GM18868 (cell line): ENCODE data around the gene MLH3.
A peak's percentile ranks its signal among the peaks of the same experiment; 100 is the strongest.
"Not testable (repeated sequence)": the region's sequence is repeated elsewhere in the genome, so short reads cannot be mapped to it uniquely, and the experiment has no call there.

Experiments
- ATAC-seq: cut with Tn5 transposase; IDR thresholded peaks from one replicate; pipeline ENCODE4 v1.9.1; 2021; ENCODE audit warnings: mild to moderate bottlenecking, moderate library complexity; ENCODE audit not compliant: unreplicated experiment

The MLH3 gene

DNA sequence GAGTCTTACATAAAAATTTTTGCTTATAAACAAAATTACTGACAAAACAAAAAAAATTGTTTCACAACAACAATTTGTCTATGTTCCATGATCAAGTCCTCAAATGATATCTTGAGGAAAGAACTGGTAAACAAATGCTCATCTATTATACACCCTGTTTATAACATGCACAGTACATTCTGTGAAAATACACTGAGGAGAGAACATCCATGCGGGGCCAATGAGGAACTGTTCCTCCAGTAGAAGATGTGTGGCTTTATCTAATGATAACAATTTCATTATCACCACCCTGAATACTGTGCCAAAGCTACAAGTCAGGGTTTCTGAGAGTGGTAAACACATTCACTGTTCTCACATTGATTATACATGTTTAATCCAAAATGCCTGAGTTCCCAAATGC is 10.8 kb downstream of the MLH3 start:
- ATAC-seq = no peak

DNA sequence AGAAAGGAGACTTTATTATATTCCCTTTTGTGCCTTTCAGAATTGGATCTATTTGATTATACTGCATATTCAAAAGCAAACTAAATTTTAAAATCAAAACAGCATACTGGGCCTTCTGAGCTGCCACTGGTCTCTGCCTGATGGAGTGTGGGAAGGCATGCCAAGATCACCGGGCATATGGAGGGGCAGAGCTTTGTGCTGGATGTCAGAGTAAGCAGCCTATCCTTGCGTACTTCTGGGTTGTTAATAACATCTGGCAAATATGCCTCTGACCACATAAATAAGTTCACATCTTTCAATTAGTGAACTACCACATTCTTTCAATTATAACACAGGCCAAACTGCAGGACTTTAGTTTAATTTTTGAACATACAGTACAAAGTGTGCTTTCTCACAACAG is 18.3 kb downstream of the MLH3 start:
- no peak for ATAC-seq

- no peak for ATAC-seq
Observed at GRCh38 chr14:75030147-75030546, 21.1 kb downstream of the MLH3 start.

GRCh38 chr14:75025876-75026275 is 25.4 kb downstream of the MLH3 start:
- ATAC-seq = no peak

DNA sequence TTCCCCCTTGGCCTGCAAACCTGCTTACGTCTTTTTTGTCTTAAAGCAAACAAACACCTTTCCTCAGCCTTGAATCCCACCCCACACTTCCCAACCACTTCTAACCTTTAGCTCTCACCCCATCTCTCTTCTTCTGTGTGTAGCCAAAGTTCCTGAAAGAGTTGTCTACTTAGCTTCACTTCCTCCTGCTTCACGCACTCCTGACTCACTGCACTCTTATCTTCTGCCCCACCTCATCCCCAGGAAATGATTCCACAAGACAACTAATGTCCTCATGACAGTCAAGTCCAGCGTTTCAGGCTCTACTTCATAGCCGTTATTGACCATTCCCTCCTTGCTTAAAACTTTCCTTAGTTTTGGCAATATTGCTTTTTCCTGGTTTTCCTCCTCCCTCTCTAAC is 26.2 kb downstream of the MLH3 start:
- no peak for ATAC-seq

GRCh38 chr14:75023108-75023507 is 28.2 kb downstream of the MLH3 start:
- ATAC-seq = no peak

DNA sequence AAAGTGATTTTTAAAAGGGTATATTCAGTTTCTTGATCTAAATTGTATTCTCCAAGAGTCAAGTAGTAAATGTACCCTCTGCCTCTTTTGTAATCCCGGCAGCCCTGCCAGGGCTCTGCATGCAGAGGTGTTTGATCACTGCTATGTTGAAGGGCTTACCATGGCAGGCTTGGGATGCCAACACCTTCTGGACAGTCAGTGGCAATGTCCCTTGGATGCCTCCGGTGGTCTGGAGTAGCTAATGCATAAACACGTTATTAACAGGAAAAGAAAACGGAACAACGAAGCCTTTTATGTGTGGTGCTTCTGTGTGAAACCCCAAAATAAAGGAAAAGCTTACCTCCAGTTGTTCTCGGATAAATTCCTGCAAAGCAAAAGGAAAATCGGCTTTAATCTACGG is 28.6 kb downstream of the MLH3 start:
- no peak for ATAC-seq

DNA sequence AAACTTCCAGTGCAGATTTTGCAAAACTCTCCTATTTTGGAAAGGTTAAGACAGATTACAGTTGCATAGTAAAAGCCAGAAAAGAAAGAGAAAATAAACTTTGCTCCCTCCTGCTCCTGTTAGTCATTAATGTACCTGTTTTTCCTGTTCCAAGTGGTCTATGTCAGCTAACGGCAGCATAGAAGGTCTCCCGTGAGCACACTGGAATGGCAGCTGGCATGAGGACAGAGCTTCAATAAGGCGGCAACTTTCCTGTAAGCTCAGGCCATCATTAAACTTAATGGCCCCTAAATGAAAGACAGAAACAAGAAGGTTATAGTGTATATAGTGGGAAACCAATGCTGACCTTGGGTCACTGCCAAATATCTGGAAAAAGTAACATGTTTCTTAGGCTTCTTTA is 32.6 kb downstream of the MLH3 start:
- no peak for ATAC-seq

- no peak for ATAC-seq
Observed at GRCh38 chr14:75016815-75017214, 34.5 kb downstream of the MLH3 start.

DNA sequence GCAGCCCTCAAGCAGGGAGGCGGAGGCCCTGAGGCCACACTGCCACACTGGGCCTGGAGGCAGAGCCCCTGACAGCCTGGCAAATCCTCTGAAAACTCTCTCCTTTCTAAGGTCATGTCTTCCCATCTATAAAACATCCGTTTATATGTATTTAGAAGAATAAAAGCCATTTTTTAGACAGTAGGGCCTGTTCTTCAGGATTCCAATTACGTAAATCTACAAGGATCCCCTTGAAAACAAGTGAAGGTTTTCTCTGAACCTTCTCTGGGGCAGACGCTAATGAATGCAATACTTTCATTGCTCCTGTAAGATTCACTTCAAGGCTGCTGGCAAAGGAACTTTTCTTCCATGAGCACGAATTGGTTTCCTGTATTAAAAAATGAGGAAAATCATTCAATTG is 35.8 kb downstream of the MLH3 start:
- ATAC-seq = no peak

DNA sequence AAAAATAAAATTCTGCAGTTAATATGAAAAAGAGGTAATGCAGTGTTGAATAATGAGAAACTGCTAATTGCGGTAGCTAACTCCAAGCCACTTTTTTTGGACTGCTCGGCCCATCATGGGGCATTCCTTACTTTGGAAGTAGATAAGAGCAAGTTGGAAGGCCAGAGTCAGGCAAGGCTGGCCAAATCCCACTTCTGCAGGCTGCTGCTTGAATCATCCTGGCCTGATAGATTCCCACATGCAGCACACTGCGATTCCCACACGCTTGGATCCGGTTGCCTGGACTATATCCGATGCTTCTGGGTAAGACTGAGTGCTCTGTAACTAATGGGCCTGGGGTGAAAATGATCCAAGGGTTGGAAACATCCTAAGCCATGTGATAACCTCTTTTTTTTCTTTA is 38.0 kb downstream of the MLH3 start:
- ATAC-seq = no peak

GRCh38 chr14:75011356-75011994 is 39.8 kb downstream of the MLH3 start:
- ATAC-seq = no peak

DNA sequence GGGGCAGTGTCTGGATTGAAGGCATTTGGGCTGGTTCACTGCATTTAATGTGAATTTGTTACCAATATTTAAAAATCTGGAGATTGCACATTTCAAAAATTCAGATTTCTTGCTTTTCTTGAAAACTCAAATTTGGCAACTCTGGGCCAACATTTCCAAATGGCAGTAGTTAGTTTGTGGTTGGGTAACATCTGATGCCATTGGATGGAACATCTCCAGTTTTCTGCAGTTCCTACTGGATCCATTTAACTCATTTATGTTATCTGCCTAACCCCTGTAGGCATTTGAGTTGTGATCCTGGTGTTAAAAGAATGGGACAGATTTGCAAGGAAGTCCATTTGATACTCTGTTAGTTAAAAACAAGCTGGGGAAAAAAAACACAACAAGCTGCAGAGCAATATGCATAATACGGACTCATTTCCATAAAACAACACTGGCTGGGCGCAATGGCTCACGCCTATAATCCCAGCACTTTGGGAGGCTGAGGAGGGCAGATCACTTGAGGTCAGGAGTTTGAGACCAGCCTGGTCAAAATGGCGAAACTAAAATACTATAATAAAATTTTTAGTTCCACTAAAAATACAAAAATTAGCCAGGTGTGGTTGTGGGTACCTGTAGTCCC is 40.7 kb downstream of the MLH3 start:
- no peak for ATAC-seq

- ATAC-seq = no peak
Observed at GRCh38 chr14:75009176-75009575, 42.1 kb downstream of the MLH3 start.

DNA sequence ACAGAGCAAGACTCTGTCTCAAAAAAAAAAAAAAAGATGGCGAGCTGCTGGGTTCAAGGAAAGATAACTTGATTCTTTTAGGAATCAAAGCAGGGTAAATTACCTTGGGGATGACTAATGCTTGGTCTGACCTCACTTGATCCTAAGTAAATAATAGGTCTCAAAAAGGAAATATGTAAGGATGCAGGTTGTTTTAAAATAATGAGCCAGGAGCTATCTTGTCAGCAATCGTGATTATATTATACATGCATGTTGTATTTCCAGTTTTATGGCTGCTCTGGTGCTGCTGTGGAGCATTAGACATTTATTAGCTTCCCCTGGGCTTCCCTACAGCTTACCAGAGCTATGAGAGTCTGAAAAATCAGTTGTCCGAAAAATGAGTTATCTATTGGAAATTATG is 45.9 kb downstream of the MLH3 start:
- no peak for ATAC-seq

DNA sequence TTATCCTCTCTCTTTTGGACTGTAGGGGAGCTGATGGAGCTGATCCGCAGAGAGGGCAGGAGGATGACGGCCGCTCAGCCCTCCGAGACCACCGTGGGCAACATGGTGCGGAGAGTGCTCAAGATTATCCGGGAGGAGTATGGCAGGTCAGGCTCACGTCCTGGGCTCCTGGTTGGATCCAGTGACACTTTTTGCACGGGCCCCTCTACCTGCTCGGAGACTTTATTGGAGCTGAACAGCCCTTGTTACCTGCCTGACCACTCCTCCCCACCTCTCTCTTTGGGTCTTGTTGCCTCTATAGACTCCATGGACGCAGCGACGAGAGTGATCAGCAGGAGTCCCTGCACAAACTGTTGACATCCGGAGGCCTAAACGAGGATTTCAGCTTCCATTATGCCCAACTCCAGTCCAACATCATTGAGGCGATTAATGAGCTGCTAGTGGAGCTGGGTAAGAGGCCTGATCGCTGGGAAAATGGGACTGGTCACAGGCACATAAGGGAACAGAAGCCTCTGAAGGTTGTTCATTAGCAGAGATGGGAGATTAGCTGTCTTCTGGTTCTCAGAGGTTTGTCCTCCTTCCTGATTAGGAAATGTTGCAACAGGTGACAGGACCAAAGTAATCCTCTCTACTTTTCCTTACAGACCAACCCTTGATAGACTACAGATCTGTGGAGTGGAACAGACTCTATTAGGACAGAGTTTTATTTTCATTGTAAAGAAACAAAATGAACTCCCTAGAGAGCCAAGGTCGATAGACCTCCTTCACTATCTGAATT is 47.8 kb downstream of the MLH3 start:
- no peak for ATAC-seq

DNA sequence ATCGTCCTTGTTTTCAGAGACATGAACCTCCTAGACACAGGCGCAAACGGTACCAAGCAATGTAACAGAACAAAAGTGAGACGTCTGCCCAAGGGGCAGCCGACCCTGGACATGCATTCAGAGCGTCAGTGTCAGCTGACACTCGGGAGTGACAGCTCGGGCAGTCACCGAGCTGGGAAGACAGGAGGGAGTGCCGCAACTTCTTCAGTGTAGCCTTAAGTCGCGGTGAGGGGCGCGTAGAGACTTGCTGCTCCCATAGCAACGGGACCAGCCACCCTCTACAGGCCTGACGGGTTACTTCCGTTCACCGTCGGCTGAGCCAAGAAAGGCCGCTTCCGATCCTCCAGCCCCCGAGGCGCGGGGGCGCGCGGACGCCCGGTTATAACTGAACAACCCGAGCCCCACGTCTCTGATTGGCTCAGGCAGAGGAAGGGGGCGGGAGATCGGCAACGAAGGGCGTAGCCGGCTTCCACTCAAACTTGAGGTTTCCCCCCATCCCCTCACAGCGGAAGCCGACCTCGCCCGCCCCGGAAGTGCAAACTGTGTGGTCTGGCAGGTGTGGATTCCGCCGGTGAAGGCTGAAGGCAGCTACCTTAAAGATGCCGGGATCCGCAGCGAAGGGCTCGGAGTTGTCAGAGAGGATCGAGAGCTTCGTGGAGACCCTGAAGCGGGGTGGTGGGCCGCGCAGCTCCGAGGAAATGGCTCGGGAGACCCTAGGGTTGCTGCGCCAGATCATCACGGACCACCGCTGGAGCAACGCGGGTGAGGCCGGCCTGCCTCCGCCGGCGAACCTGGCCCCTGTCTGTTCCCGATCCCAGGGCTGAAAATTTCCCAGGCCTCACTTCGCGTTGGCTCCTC is 48.6 kb downstream of the MLH3 start, which contains the start of gene EIF2B2:
Gene EIF2B2 (plus strand): TSS at position 530 of the 858 bp plus-strand sequence. CDS start 70 bp downstream, at position 600.
- peak; percentile 99 for ATAC-seq

DNA sequence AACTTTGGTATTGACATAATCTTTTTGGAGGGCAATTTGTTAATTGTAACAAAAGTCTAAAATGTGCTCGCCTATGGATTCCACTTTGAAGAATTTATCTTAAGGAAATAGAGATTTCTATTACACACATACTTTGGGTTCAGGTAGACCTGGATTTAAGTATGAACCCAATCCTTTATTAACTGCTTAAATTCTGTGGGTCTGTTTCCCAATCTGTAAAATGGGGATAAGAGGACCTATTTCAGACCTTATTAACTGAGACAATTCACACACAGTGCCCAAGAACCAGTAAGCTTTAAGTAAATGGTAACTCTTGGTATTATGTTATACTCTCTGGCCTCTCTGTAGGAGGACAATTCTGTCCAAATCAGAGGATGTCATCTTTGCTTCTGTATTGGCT is 49.4 kb downstream of the MLH3 start:
- no peak for ATAC-seq

DNA sequence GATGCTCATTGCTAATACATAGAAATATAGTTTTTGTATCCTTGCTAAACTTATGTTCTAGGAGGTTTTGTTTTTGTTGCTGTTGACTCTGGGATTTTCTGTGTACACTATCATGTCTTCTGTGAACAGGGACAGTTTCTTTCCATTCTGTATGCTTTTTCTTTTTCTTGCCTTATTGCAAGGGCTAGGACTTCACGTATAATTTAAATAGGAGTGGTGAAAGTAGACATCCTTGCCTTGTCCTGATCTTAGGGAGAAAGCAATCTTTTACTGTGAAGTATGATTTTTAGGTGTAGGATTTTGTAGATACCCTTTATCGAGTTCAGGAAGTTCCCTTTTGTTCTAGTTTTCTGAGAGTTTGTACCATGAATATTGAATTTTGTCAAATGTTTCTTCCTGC is 50.0 kb downstream of the MLH3 start:
- no peak for ATAC-seq

- ATAC-seq = not testable (repeated sequence)
Observed at GRCh38 chr14:74995781-74996180, 55.5 kb downstream of the MLH3 start.

DNA sequence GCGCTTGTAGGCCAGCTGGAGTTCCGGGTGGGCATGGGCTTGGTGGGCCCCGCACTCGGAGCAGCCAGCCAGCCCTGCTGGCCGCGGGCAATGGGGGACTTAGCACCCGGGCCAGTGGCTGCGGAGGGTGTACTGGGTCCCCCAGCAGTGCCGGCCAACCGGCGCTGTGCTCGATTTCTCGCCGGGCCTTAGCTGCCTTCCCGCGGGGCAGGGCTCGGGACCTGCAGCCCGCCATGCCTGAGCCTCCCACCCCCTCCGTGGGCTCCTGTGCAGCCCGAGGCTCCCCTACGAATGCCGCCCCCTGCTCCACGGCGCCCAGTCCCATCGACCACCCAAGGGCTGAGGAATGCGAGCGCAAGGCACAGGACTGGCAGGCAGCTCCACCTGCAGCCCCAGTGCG is 57.1 kb downstream of the MLH3 start:
- not testable (repeated sequence) for ATAC-seq
